Activated CD4-positive, alpha-beta T cell treated with anti-CD3 and anti-CD28 coated beads, Interleukin-2, Interleukin-6, amounts not matched to agents 100 ng/mL and 50 ng/mL, durations not matched to agents 16 hours and 8 hours (primary cell): ENCODE measurements around the gene RESP18.

Experiments
- DNase-seq: peaks from one replicate; pipeline ENCODE4 v3.0.0-alpha.2; 2020

RESP18 gene

GRCh38 chr2:219332542-219332941 lies at the start of gene RESP18:
TSS of gene RESP18 (minus strand) at chr2:219332744.
- DNase-seq = no peak

- no peak for DNase-seq
Observed at GRCh38 chr2:219381448-219381847, 48.9 kb upstream of the RESP18 start.

DNA sequence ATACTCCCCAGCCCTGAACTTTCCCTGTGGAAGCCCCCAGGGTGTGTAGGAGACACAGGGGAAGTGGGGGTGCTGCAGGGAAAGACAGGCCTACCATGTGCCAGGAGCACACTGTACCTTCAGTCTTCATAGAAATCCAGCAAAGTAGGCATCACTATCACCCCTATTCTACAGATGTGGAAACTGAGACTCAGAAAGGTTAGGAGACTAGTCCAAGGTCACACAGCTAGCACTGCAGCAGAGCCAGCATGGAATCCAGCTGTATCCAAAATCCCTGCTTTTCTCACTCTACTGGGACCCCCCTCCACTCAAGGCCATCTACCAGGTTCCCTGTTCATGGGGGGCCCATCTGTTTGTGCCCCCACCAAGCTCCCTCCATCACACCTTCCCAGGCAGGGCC lies 48.4 kb upstream of the RESP18 start:
- DNase-seq = no peak

DNA sequence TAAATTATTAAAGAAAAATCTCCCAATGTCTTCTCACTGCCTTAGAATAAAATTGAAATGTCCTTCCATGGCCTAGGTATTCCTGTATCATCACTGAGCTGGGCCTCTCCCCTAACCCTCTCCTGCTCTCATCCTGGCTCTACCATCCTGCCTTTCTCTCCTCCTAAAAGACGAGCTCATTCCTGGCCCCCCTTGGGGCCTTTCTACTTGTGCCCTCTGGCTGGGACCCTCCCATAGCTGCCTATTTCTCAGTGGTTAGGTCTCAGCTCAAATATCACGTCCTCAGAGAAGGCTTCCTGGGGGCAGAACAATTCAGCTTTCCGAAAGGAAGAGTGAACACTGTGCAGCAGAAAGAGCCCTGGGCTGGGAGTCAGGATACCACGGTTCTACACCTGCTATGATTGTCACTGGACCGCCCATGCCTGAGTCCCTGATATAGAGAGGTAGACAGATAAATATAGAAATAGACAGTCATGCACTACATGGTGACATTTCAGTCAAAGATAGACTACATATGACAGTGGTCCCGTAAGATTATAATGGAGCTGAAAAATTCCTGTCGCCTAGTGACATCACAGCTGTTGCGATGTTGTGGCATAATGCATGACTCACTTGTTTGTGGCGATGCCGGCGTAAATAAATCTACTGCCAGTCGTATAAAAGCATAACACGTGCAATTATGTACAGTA lies 45.8 kb upstream of the RESP18 start:
- DNase-seq = no peak

GRCh38 chr2:219369447-219369861 lies 36.9 kb upstream of the RESP18 start:
- DNase-seq = no peak

DNA sequence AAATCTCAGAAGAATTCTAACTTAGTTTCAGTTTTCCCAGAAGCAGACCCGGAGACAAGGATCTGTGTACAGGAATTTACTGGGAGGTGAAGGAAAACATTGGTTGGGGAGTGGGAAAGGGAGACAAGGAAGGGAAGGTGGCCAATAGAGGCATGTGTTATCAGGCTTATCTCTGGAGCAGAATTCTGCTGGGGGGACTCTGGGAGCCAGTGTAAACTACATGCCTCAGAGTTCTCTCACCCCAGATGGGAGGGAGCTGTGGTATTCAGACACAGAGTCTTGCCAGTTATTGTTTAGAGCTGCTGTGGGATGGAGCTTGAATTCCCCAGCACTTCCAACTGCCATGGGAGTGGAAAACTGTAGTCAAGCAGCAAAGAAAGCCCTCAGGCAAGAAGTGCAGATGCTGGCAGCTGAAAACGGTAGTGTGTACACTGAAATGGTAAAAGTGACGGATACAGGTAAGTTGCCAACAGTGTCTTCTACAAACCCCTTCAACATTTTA lies 36.2 kb upstream of the RESP18 start:
- no peak for DNase-seq

- peak; percentile 52 for DNase-seq
Observed at GRCh38 chr2:219362524-219363164, 30.1 kb upstream of the RESP18 start.

DNA sequence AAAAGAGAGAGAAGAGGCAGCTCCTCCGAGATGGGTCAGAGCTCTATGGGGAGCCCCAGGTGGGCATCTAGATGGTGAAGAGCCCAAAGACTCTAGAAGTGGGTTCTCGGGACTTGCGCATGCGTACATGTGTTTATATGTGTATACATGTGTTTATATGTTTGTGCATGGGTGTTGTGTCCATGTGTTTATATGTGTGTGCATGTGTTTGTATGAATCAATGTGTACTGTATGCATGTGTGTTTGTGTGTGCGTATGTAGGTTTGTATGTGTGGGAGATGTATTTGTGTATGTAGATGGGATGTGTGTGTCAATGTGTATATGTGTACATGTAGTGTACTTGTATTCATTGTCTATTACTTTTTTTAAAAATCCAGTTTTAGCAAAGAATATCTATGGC lies 29.5 kb upstream of the RESP18 start:
- no peak for DNase-seq

GRCh38 chr2:219358170-219359075 lies 25.9 kb upstream of the RESP18 start:
- DNase-seq = peak; percentile 15

- no peak for DNase-seq
Observed at GRCh38 chr2:219356834-219357233, 24.3 kb upstream of the RESP18 start.

GRCh38 chr2:219354582-219354981 lies 22.0 kb upstream of the RESP18 start:
- DNase-seq = no peak

GRCh38 chr2:219353129-219353528 lies 20.6 kb upstream of the RESP18 start:
- DNase-seq = no peak

GRCh38 chr2:219352448-219353023 lies 20.0 kb upstream of the RESP18 start:
- DNase-seq = peak; percentile 72

- DNase-seq = no peak
Observed at GRCh38 chr2:219350710-219351221, 18.2 kb upstream of the RESP18 start.

- DNase-seq = no peak
Observed at GRCh38 chr2:219350215-219350614, 17.7 kb upstream of the RESP18 start.

GRCh38 chr2:219344751-219345430 lies 12.3 kb upstream of the RESP18 start:
- DNase-seq = no peak

DNA sequence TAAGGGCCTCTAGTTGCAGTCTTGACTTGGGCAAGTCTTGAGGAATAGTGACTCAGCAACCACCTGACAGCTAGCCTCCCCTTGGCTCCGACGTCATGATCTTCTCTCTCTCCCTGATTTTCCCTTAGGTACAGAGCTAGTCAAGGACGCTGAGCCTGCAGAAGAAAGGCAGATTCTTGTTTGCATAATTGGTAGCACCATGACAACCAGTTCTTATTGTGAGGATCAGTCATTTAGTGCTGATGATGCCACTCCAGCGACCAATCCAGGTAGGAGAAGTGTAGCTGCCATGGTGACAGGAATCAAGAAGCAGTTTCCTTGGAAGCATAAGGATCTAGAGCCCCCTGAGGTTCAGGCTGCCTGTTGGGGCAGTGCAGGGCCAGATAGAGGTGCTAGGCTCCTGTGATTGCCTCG lies 2.8 kb upstream of the RESP18 start:
- DNase-seq = no peak

DNA sequence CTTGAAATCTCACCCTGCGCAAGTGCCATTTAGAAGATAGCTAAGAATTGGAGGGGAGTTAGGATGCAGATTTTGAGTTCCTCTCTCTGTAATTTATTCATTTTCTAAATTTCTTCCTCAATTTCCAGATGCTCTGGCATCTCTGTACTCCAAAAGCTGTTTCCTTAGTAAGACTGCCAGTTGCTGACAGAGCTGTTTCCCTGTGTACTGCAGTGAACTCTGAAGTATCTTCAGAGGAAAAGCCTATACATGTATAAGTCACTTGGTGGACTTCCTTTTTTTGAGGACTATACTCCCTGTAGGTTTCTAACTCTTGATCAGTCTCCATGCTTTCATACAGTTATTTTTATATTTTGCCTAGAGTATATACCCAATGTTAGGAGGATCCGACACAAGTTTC lies 1.5 kb upstream of the RESP18 start:
- DNase-seq = no peak

DNA sequence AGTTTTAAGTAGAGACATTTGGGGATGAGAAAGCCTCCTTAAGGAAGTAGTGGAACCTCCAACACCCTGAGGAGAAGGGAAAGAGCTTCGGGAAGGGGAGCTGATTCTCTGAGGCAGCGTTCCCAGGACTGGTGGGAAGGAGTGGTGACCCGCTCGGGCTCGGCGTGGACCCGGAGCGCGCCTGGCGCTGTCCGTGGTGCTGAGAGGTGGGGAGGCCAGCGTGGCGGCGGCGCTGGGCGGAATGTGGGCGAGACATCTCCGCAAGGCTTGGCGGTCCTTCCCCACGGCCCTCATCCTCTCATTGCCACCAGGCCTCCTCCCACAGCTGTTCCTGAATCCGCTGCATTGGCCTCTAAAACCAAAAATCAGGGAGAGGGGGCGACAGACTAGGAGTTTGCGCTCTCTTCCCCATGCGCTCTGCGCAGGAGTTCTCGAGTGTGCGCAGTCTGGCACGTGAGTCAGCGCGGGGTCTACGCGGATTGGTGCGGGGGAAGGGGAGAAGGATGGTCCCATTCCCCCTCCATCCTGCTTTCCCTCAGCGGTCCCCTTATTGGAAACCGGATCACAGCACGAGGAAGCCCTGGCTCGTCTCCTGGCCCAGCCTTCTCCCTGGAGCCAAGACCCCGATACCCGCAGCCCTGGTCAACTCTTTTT lies 857 bp downstream of the RESP18 start:
- peak; percentile 8 for DNase-seq

GRCh38 chr2:219327719-219328118 lies 4.8 kb downstream of the RESP18 start:
- no peak for DNase-seq

GRCh38 chr2:219325657-219326315 lies 6.8 kb downstream of the RESP18 start:
- DNase-seq = no peak
